ENCODE results near the gene KLHDC8B.

KLHDC8B gene

GRCh38 chr3:49158792-49159191 lies 12.6 kb upstream of the KLHDC8B start:
- no peak for DNase-seq (ENCODE audit: low spot score)

GRCh38 chr3:49161197-49161596 lies 10.2 kb upstream of the KLHDC8B start:
- no peak for DNase-seq (ENCODE audit: low spot score)

DNA sequence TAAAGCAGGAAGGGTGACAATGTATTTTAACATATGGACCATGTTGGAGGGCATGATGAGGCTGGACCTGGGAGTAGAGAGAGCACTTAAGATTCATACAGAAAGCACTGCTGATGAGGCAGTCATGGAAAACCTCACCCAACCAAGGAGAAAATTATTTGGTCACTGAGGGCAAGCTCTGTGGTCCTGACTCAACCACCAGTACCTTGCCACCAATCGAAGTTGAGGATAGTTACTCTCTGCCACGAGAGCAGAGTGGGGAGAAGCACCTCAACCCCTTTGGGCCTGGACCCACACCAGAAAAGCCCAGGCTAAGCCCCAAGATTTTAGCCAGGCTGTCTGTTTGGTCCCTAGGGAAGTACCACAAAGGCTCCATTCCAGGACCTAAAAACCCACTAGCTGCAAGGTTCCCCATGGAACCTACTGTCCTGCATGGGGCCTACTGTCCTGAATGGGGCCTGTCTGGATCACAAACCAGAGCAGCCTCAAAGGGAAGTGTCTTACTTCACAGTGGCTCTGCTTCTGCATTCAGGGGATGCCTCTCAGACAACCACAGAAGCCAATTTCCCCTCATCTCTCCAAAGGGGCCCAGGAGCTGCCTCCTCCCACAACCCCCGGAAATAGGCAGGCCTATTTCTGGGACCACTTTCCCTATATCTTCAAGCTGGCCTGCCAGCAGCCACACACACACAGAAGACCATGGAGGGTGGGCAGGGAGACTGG lies 9.4 kb upstream of the KLHDC8B start:
- DNase-seq (ENCODE audit: low spot score) = no peak

GRCh38 chr3:49162751-49163419 lies 8.5 kb upstream of the KLHDC8B start:
- no peak for DNase-seq (ENCODE audit: low spot score)

DNA sequence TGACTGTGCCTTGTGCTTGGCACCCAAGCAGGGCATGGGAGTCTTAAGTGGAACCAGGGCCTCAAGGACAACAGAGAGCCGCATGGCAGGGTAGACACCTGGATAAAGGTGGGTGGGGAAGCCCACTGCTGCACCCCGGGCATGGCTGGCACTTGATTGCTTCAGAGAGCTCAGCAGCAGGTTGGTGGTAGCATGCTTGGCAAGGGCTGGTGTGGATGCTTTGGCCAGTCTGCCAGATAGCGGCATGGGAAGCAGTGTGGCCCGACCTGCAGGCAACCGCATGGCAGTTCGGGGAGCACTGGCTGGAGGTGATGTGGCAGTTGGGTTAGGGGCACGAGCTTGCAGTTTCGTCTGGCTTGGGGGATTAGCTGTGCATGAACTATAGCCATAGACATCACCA lies 7.8 kb upstream of the KLHDC8B start:
- DNase-seq (ENCODE audit: low spot score) = no peak

- DNase-seq (ENCODE audit: low spot score) = no peak
Observed at GRCh38 chr3:49164983-49165720, 6.2 kb upstream of the KLHDC8B start.

GRCh38 chr3:49165771-49166751 lies 5.3 kb upstream of the KLHDC8B start, which contains the start of gene CCDC71:
CCDC71 (minus strand) TSS chr3:49166331; CDS start chr3:49164208, 2,123 bp downstream.
- DNase-seq (ENCODE audit: low spot score) = peak; percentile 94

DNA sequence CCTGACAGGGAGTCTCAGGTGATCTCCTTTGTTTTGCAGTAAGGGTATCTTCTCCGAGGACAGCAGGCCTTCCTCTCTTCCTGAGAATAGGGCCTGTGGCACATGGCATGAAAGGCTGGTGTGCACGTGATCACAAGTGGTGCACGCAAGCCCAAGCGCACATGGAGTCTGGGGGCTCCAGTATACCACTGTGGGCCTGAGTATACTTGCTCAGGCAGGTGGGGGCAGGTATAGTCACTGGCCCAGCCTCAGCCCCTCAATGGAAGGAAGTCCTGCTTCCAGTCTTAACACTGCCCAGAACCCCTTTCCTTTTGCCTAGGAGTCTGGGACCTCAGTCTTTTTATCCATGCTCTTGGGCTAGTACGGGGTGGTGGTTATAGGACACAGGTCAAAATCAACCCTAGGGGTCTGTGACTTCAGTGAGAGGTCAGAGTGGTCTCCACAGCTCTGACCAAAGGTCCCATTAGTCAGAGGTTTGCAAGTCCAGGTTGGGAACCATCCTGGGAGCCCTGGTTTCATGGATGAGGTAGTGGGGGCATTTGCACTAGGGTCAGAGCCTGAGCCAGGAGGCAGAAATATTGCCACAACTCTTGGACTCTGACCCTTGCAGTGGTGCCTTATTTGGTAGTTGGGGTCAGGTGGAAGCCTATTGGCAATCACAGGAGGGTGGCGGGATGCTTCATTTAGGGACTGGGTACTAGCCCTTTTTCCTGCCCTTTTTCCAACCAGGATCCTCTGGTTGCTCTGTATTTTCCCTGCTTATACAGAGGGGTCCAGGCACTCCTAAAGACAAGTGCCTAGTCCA lies 4.4 kb upstream of the KLHDC8B start:
- no peak for DNase-seq (ENCODE audit: low spot score)

DNA sequence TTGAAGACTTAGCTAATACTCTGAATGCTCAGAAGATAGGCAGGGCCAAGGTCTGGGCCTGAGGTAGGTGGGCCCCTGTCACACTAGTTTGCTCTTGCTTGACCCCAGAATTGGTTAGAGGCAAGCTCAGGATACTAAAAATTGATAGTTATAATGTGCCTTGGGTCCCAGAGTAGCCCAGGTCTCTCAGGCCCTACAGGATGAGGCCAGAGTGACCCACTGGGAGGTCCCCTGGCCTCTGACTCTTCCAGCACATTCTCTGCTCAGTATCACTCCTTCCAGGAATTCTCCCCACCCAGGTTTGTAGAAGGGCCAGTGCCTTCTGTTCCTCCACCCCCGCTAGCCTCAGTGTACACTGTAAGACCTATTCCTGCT lies 667 bp upstream of the KLHDC8B start:
- DNase-seq (ENCODE audit: low spot score) = no peak

- DNase-seq (ENCODE audit: low spot score) = peak; percentile 42
Observed at GRCh38 chr3:49171775-49172500, 540 bp downstream of the KLHDC8B start.

DNA sequence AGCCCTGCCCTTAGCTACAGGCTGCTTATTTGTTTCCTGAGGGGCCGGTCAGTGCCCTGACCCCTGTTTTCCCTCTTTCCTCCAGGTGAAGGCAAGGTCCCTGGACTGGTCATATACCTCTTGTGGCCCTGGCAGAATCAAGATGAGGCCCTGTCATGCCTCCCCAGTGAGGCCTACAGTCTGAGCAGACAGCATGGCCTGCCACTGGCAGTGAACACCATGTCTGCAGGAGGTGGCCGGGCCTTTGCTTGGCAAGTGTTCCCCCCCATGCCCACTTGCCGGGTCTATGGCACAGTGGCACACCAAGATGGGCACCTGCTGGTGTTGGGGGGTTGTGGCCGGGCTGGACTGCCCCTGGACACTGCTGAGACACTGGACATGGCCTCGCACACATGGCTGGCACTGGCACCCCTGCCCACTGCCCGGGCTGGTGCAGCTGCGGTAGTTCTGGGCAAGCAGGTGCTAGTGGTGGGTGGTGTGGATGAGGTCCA lies 1.2 kb downstream of the KLHDC8B start:
- no peak for DNase-seq (ENCODE audit: low spot score)

DNA sequence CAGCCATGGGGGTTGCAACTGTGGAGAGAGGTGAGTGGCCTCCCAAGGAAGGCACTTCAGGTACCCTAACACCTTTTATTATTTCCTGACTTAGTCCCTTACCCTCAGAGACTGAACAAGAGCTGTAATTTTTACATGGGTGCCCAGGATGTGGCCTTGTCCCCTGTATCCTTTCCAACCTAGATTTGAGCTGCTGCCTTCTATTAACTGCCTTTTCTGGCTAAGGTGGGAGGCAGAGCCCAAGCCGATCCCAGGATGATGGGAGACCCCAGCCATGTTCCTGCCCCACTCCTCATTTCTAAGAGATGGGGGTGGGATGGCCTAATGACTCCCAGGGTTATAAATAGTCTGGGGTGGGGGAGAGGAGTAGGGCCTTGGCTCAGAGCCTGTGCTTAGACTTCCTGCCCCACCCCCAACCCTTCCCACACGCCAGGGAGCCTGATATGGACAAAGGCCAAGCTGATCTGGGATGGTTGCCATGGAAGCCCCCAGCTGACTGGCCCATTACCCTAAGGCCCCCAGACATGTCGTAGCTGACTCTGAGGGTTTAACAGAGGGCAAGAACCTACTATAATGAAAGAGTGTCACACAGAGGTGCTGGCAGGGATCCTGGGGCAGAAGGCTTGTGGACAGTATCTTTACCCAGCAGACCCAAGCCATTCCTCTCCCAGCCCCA lies 1.9 kb downstream of the KLHDC8B start:
- DNase-seq (ENCODE audit: low spot score) = no peak

DNA sequence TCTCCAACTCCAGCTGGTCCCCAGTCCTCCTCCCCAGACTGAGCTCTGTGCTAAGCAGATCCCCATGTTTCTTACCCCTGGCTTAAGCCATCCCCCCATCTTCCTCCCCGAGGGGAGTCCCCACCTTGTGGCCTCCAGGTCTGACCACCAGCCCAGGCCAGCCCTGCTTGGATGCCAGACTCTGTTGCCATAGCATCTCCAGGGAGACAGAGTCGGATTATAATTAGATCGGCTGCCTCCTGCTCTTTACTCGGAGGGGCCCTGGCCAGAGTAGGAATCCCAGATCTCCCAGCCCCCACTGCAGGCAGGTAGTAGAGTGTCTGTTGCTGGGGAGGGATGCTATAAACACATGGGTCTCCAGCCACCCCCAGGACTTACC lies 2.4 kb downstream of the KLHDC8B start:
- DNase-seq (ENCODE audit: low spot score) = no peak

GRCh38 chr3:49174397-49174985 lies 3.1 kb downstream of the KLHDC8B start:
- no peak for DNase-seq (ENCODE audit: low spot score)

DNA sequence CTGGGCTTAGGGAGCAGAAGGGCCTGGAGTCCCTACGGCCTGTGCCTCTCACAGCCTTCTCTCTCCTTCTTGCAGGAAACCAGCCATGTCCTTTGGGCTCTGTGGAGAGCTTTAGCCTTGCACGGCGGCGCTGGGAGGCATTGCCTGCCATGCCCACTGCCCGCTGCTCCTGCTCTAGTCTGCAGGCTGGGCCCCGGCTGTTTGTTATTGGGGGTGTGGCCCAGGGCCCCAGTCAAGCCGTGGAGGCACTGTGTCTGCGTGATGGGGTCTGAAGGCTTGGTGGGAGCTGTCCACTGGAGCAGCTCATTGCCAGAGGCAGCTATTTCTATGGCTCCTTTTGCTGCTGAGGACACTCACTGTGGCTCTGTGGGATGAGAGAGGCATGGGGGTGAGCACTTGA lies 4.1 kb downstream of the KLHDC8B start:
- DNase-seq (ENCODE audit: low spot score) = no peak

DNA sequence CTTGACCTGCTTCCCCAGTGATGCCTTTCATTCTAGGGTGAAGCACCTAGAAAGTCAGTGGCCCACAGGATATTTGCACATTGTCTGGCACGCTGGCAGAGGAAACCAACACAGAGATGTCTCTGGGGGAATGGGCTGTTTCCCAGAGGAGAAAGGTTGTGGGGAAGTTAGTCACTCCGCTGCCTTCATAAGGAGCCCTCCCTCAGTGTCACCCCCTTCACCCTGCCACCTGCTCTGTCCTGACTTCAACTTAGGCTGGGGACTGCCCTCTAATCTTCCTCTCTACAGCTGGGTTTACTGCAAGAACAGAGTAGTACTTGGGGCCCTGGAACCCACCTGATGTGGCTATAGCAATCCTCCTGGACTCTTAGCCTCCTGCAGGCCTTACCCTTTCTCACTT lies 5.7 kb downstream of the KLHDC8B start:
- no peak for DNase-seq (ENCODE audit: low spot score)

DNA sequence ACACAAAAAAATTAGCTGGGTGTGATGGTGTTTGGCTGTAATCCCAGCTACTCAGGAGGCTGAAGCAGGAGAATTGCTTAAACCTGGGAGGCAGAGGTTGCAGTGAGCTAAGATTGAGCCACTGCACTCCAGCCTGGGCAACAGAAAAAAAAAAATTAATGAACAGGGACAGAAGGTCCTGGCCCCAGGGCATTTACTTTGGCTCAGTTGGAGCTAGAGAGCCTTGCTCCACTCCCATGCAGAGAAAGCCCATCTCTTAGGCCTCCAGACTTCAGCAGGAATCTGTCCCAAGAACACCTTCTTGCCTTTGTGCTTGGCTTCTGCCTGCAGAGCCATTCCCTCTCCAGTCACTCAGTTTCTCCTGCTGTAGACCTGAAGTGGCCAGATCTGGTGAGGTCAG lies 8.7 kb downstream of the KLHDC8B start:
- DNase-seq (ENCODE audit: low spot score) = no peak

- DNase-seq (ENCODE audit: low spot score) = no peak
Observed at GRCh38 chr3:49181351-49181750, 10.0 kb downstream of the KLHDC8B start.

DNA sequence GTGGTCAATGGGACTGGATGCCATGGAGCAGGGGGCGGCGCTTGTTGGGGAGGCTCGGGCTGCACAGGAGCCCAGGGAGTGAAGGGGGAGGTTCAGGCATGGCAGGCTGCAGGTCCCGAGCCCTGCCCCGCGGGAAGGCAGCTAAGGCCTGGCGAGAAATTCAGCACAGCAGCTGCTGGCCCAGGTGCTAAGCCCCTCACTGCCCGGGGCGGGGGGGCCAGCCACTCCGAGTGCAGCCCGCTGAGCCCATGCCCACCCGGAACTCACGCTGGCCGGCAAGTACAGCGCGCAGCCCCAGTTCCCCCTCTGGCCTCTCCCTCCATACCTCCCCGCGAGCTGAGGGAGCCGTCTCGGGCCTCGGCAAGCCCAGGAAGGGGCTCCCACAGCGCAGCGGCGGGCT lies 11.3 kb downstream of the KLHDC8B start:
- DNase-seq (ENCODE audit: low spot score) = no peak

All from GM03348 (cell line).